ENCODE results near the gene MCF2L2. TPM values are rescaled to one million over a fixed set of nuclear protein-coding genes. Genes with fewer than 3 reads are reported as not detected.

MCF2L2 gene
- total and polyA plus RNA-seq, 2 of the 13 experiments (the other 11 are each of a cell fraction or from before 2014, with no cell fraction given): not detected

GRCh38 chr3:183359036-183359435, 69.4 kb downstream of the MCF2L2 start:
- TF ChIP-seq ZNF629 (CRISPR knock-in tag; conservative IDR thresholded peaks at IDR 0.05): no peak
- TF ChIP-seq, protein P1, sequence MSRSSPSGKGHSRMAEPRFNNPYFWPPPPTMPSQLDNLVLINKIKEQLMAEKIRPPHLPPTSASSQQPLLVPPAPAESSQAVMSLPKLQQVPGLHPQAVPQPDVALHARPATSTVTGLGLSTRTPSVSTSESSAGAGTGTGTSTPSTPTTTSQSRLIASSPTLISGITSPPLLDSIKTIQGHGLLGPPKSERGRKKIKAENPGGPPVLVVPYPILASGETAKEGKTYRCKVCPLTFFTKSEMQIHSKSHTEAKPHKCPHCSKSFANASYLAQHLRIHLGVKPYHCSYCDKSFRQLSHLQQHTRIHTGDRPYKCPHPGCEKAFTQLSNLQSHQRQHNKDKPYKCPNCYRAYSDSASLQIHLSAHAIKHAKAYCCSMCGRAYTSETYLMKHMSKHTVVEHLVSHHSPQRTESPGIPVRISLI (CRISPR knock-in tag; IDR thresholded peaks at IDR 0.05; ENCODE audit: borderline replicate concordance): no peak
- no peak for TF ChIP-seq E2F2 (CRISPR knock-in tag; IDR thresholded peaks at IDR 0.05; ENCODE audit: borderline replicate concordance)
- TF ChIP-seq PCBP2 (optimal IDR thresholded peaks at IDR 0.05; ENCODE audit: low read depth, low read length, poor library complexity, severe bottlenecking): no peak
- no peak for DNase-seq (ENCODE audit: low spot score)
- CTCF ChIA-PET (ENCODE audit: low intra/inter-chr PET ratio, low total read pairs): no interaction called here
- Histone ChIP-seq H3K27ac (ENCODE audit: extremely low read length, insufficient read depth, low read length) (no peak overlapping the region), H3K36me3 (replicated peaks in 1 of 2; ENCODE audit: control insufficient read depth in 1 of 2, insufficient read depth in 2 of 2, low read length in 2 of 2) (no peaks in the 10 kb centered on the region), H3K4me2 (ENCODE audit: low read depth, low read length) (no peak overlapping the region), H2AFZ (ENCODE audit: low read length) (no peak overlapping the region), H3K79me2 (ENCODE audit: insufficient read depth, low read length) (no peaks in the 10 kb centered on the region), H3K4me3 (replicated peaks in 1 of 3; ENCODE audit: insufficient read depth in 1 of 3, low read depth in 2 of 3, low read length in 3 of 3) (no peak overlapping the region), H3K27me3 (ENCODE audit: control insufficient read depth in 1 of 2, insufficient read depth in 2 of 2, low read length in 2 of 2) (no peaks in the 10 kb centered on the region; a peak in 2 of 5 replicates), H3K9ac (ENCODE audit: insufficient read depth, low read depth, low read length) (no peak overlapping the region), H3K9me3 (ENCODE audit: low read length) (no peaks in the 10 kb centered on the region), H4K20me1 (ENCODE audit: insufficient read depth, low read length) (no peaks in the 10 kb centered on the region; the same call in 1 of the 2 replicates), H3K4me1 (ENCODE audit: insufficient read depth, low read length) (no peaks in the 10 kb centered on the region)
- in situ Hi-C loops (cut with HindIII; ENCODE audit: extremely low pct_ligation_motif_present, low pct_unique_long_range_greater_than_20kb) (no loop called here), intact Hi-C loops (cut with micrococcal nuclease; ENCODE audit: unreplicated experiment) (no loop called here)
- POLR2A ChIA-PET: no interaction called here
- no peak for ATAC-seq
- WGBS (ENCODE audit: low lambda C conversion rate): 4% methylated on average over 2 of the region's 2 CpGs
- BruUV-seq (replicated peaks): no TSS peak
- FAIRE-seq: no peak

DNA sequence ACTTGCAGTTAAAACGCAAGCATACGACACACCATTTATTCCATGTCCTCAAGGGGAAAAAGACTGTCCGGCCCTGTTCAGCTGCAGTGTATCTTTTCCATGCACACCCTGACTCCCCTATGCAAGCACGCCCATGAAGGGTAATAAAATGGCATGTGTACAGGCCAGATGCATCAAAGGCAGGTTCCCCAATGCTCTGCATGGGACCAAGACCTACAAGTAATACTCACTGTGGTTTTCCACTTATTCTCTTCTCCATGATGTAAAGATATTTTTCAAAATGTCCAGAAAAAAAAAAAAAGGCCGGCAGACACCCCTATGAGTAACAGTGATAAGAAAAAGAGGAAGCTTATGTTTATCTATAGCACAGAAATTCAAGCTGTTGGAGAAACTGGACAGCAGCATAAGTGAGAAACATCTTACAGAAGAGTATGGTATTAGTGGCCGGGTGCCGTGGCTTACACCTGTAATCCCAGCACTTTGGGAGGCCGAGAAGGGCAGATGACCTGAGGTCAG, 70.8 kb downstream of the MCF2L2 start:
- 23% methylated on average over 8 of the region's 8 CpGs for WGBS (ENCODE audit: low lambda C conversion rate)
- BruUV-seq (replicated peaks): no TSS peak

More for the DNA sequence above, 70.8 kb downstream of the MCF2L2 start:
- H3K36me3 ChIP-seq (replicated peaks in 1 of 2; ENCODE audit: control insufficient read depth in 1 of 2, insufficient read depth in 2 of 2, low read length in 2 of 2): no peaks in the 10 kb centered on the region
- no peak overlapping the region for H3K27ac ChIP-seq (ENCODE audit: extremely low read length, insufficient read depth, low read length)
- no peak for FAIRE-seq
- no peaks in the 10 kb centered on the region for H3K9me3 ChIP-seq (ENCODE audit: low read length)
- no peaks in the 10 kb centered on the region; a peak in 2 of 5 replicates for H3K27me3 ChIP-seq (ENCODE audit: control insufficient read depth in 1 of 2, insufficient read depth in 2 of 2, low read length in 2 of 2)
- no peak for DNase-seq (ENCODE audit: low spot score)
- POLR2A ChIA-PET: interaction anchor here (0.7 kb wide), 1 partner anchor 309 kb away, joined by 3 read pairs; no protein-coding TSS in a partner anchor
- no peaks in the 10 kb centered on the region for H3K79me2 ChIP-seq (ENCODE audit: insufficient read depth, low read length)
- H3K4me2 ChIP-seq (ENCODE audit: low read depth, low read length): no peak overlapping the region
- CTCF ChIA-PET (ENCODE audit: low intra/inter-chr PET ratio, low total read pairs): no interaction called here
- H3K9ac ChIP-seq (ENCODE audit: insufficient read depth, low read depth, low read length): no peak overlapping the region
- intact Hi-C loops (cut with micrococcal nuclease; ENCODE audit: unreplicated experiment) (no loop called here), in situ Hi-C loops (cut with HindIII; ENCODE audit: extremely low pct_ligation_motif_present, low pct_unique_long_range_greater_than_20kb) (no loop called here)
- no peaks in the 10 kb centered on the region for H3K4me1 ChIP-seq (ENCODE audit: insufficient read depth, low read length)
- TF ChIP-seq HNRNPL (IDR thresholded peaks at IDR 0.05; ENCODE audit: low read depth, low read length) (no peak), YEATS2 (CRISPR knock-in tag; IDR thresholded peaks at IDR 0.05; ENCODE audit: borderline replicate concordance) (no peak), ZNF674 (CRISPR knock-in tag; IDR thresholded peaks at IDR 0.05; ENCODE audit: low read depth) (no peak), SSRP1 (CRISPR knock-in tag; IDR thresholded peaks at IDR 0.05) (no peak), ZFP91 (CRISPR knock-in tag; IDR thresholded peaks at IDR 0.05; ENCODE audit: borderline replicate concordance) (no peak), IKZF4 (CRISPR knock-in tag; IDR thresholded peaks at IDR 0.05; ENCODE audit: borderline replicate concordance, low read depth, not compliant biosample characterization) (no peak), ZFP1 (CRISPR knock-in tag; IDR thresholded peaks at IDR 0.05) (no peak)
- no peak overlapping the region for H3K4me3 ChIP-seq (replicated peaks in 1 of 3; ENCODE audit: insufficient read depth in 1 of 3, low read depth in 2 of 3, low read length in 3 of 3)
- no peaks in the 10 kb centered on the region; the same call in 1 of the 2 replicates for H4K20me1 ChIP-seq (ENCODE audit: insufficient read depth, low read length)
- no peak for ATAC-seq
- H2AFZ ChIP-seq (ENCODE audit: low read length): no peak overlapping the region

Data from HepG2 (cell line).